WTC11 (cell line): Measurements from ENCODE around the gene PLD1. TPM values are rescaled to one million over a fixed set of nuclear protein-coding genes. Genes with fewer than 3 reads are reported as not detected.

Experiments used
- ATAC-seq: fragments of 200-7000 bp; cut with Tn5 transposase; 2 replicates; pipeline ENCODE4 v1.10.0; 2021; ENCODE audit warnings: mild to moderate bottlenecking, moderate library complexity
- CTCF ChIA-PET: fragments of 300-600 bp; sonication (Branson Sonifier 250); formaldehyde crosslinking; loops from one replicate; lab custom pipeline; 2021; ENCODE audit warnings: antibody characterized with exemption; lab: Charles Lee
- POLR2A ChIA-PET: fragments of 350-600 bp; sonication (Branson Sonifier 250); formaldehyde crosslinking; loops from one replicate; lab custom pipeline; 2021; ENCODE audit warnings: antibody characterized with exemption; lab: Charles Lee
- DNase-seq: peaks from one replicate; pipeline ENCODE4 v3.0.0; 2021; ENCODE audit warnings: low spot score
- H3K27ac Mint-ChIP-seq: 2 replicates; pipeline ENCODE4 v1.8.0; 2021; ENCODE audit warnings: mixed read lengths
- H3K27me3 Mint-ChIP-seq: 2 replicates; pipeline ENCODE4 v1.8.0; 2021; ENCODE audit warnings: low read depth, mild to moderate bottlenecking, moderate library complexity, mixed read lengths
- H3K36me3 Mint-ChIP-seq: 2 replicates; pipeline ENCODE4 v1.8.0; 2021; ENCODE audit warnings: mixed read lengths
- H3K4me1 Mint-ChIP-seq: 2 replicates; pipeline ENCODE4 v1.8.0; 2022; ENCODE audit warnings: mixed read lengths
- H3K4me3 Mint-ChIP-seq: 2 replicates; pipeline ENCODE4 v1.8.0; 2021; ENCODE audit warnings: mild to moderate bottlenecking, moderate library complexity, mixed read lengths
- H3K9me3 Mint-ChIP-seq: 2 replicates; pipeline ENCODE4 v1.8.0; 2021; ENCODE audit warnings: mixed read lengths
- ELF4 ChIP-seq: sonication (generic); formaldehyde crosslinking; IDR thresholded peaks from 2 replicates; pipeline ENCODE4 v1.8.1; 2022; ENCODE audit warnings: low read depth, mild to moderate bottlenecking, moderate library complexity, missing genetic modification reagents
- ESRRA ChIP-seq: sonication (generic); formaldehyde crosslinking; IDR thresholded peaks from 2 replicates; pipeline ENCODE4 v1.8.1; 2022; ENCODE audit warnings: mild to moderate bottlenecking, missing genetic modification reagents, borderline replicate concordance
- ETV6 ChIP-seq: sonication (generic); formaldehyde crosslinking; IDR thresholded peaks from 2 replicates; pipeline ENCODE4 v1.8.1; 2022; ENCODE audit warnings: mild to moderate bottlenecking, missing genetic modification reagents
- GABPB1 ChIP-seq: sonication (generic); formaldehyde crosslinking; IDR thresholded peaks from 2 replicates; pipeline ENCODE4 v1.8.1; 2023; ENCODE audit warnings: mild to moderate bottlenecking, missing genetic modification reagents
- JUN ChIP-seq: sonication (generic); formaldehyde crosslinking; IDR thresholded peaks from 2 replicates; pipeline ENCODE4 v1.8.0; 2023; ENCODE audit warnings: mild to moderate bottlenecking, missing genetic modification reagents
- KAT7 ChIP-seq: sonication (generic); formaldehyde crosslinking; IDR thresholded peaks from 2 replicates; pipeline ENCODE4 v1.8.1; 2023; ENCODE audit warnings: missing genetic modification reagents, mild to moderate bottlenecking, borderline replicate concordance
- NR1H2 ChIP-seq: sonication (generic); formaldehyde crosslinking; IDR thresholded peaks from 2 replicates; pipeline ENCODE4 v1.9.0; 2021; ENCODE audit warnings: mild to moderate bottlenecking, moderate library complexity, missing genetic modification reagents
- RORB ChIP-seq: fragments of 250-450 bp; sonication (Bioruptor Pico); IDR thresholded peaks from 2 replicates; pipeline ENCODE4 v1.9.0; 2021; ENCODE audit warnings: mild to moderate bottlenecking
- TEAD4 ChIP-seq: sonication (generic); formaldehyde crosslinking; IDR thresholded peaks from 2 replicates; pipeline ENCODE4 v1.8.0; 2022; ENCODE audit warnings: mild to moderate bottlenecking, missing genetic modification reagents
- ZNF263 ChIP-seq: sonication (generic); formaldehyde crosslinking; IDR thresholded peaks from 2 replicates; pipeline ENCODE4 v1.8.1; 2022; ENCODE audit warnings: low read depth, mild to moderate bottlenecking, moderate library complexity, missing genetic modification reagents
- total RNA-seq: library from RNA; stranded (reverse); gene quantifications from 3 replicates; pipeline ENCODE4 v1.2.3, GENCODE V29; 2021
- TF ChIP-seq, protein P1 (sequence below): sonication (generic); formaldehyde crosslinking; IDR thresholded peaks from 2 replicates; pipeline ENCODE4 v1.8.1; 2023; ENCODE audit warnings: mild to moderate bottlenecking, missing genetic modification reagents
- TF ChIP-seq, protein P2 (sequence below): sonication (generic); formaldehyde crosslinking; IDR thresholded peaks from 2 replicates; pipeline ENCODE4 v1.8.1; 2023; ENCODE audit warnings: mild to moderate bottlenecking, missing genetic modification reagents, moderate library complexity
- TF ChIP-seq, protein P3 (sequence below): sonication (generic); formaldehyde crosslinking; IDR thresholded peaks from 2 replicates; pipeline ENCODE4 v1.8.1; 2023; ENCODE audit warnings: mild to moderate bottlenecking, missing genetic modification reagents, moderate library complexity
- TF ChIP-seq, protein P4 (sequence below): sonication (generic); formaldehyde crosslinking; IDR thresholded peaks from 2 replicates; pipeline ENCODE4 v1.8.0; 2022; ENCODE audit warnings: mild to moderate bottlenecking, missing genetic modification reagents
- TF ChIP-seq, protein P5 (sequence below): sonication (generic); formaldehyde crosslinking; IDR thresholded peaks from 2 replicates; pipeline ENCODE4 v1.8.1; 2022; ENCODE audit warnings: low read depth, missing genetic modification reagents, borderline replicate concordance
- TF ChIP-seq, protein P6 (sequence below): sonication (generic); formaldehyde crosslinking; IDR thresholded peaks from 2 replicates; pipeline ENCODE4 v1.8.0; 2022; ENCODE audit warnings: mild to moderate bottlenecking, missing genetic modification reagents
- TF ChIP-seq, protein P7 (sequence below): fragments of 250-450 bp; sonication (Bioruptor Pico); conservative IDR thresholded peaks from 2 replicates; pipeline ENCODE4 v1.9.0; 2021; ENCODE audit warnings: mild to moderate bottlenecking
- TF ChIP-seq, protein P8 (sequence below): sonication (generic); formaldehyde crosslinking; IDR thresholded peaks from 2 replicates; pipeline ENCODE4 v1.8.1; 2023; ENCODE audit warnings: mild to moderate bottlenecking, missing genetic modification reagents
- TF ChIP-seq, protein P9 (sequence below): sonication (generic); formaldehyde crosslinking; IDR thresholded peaks from 2 replicates; pipeline ENCODE4 v1.8.1; 2023; ENCODE audit warnings: mild to moderate bottlenecking, missing genetic modification reagents, borderline replicate concordance

The PLD1 gene
- total RNA-seq, 1 experiment from 2014 or later: 4.0 TPM

DNA sequence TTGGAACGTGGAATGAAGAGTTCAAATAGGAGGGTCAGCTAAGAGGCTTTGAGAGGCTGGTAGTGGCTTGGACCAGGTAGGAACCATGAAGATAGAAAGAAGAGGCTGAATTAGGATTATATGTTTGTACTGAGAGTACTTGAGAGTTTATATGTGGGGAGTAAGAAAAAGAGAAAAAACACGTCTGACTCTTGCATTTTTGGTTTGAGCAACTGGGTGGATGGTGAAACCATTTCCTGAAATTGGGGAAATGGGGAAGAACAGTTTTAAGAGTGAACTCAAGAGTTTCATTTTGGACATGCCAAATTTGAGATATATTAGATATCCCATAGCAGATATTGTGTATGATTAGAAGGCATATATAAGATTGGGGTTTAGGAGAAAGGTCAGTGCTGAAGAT is 257.2 kb downstream of the PLD1 start:
- Mint-ChIP-seq H3K36me3 (no peaks in the 10 kb centered on the region), H3K9me3 (no peaks in the 10 kb centered on the region), H3K27me3 (no peaks in the 10 kb centered on the region), H3K27ac (no peak overlapping the region), H3K4me1 (peaks cover 6% of the 10 kb centered on the region), H3K4me3 (no peak overlapping the region)
- TF ChIP-seq, protein P1, sequence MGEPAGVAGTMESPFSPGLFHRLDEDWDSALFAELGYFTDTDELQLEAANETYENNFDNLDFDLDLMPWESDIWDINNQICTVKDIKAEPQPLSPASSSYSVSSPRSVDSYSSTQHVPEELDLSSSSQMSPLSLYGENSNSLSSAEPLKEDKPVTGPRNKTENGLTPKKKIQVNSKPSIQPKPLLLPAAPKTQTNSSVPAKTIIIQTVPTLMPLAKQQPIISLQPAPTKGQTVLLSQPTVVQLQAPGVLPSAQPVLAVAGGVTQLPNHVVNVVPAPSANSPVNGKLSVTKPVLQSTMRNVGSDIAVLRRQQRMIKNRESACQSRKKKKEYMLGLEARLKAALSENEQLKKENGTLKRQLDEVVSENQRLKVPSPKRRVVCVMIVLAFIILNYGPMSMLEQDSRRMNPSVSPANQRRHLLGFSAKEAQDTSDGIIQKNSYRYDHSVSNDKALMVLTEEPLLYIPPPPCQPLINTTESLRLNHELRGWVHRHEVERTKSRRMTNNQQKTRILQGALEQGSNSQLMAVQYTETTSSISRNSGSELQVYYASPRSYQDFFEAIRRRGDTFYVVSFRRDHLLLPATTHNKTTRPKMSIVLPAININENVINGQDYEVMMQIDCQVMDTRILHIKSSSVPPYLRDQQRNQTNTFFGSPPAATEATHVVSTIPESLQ (CRISPR knock-in tag): no peak
- TF ChIP-seq, protein P2, sequence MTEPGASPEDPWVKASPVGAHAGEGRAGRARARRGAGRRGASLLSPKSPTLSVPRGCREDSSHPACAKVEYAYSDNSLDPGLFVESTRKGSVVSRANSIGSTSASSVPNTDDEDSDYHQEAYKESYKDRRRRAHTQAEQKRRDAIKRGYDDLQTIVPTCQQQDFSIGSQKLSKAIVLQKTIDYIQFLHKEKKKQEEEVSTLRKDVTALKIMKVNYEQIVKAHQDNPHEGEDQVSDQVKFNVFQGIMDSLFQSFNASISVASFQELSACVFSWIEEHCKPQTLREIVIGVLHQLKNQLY (CRISPR knock-in tag): no peak
- TF ChIP-seq, protein P3, sequence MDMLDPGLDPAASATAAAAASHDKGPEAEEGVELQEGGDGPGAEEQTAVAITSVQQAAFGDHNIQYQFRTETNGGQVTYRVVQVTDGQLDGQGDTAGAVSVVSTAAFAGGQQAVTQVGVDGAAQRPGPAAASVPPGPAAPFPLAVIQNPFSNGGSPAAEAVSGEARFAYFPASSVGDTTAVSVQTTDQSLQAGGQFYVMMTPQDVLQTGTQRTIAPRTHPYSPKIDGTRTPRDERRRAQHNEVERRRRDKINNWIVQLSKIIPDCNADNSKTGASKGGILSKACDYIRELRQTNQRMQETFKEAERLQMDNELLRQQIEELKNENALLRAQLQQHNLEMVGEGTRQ: no peak
- TF ChIP-seq TEAD4 (CRISPR knock-in tag): no peak
- no peak for TF ChIP-seq RORB (CRISPR knock-in tag)
- TF ChIP-seq, protein P4, sequence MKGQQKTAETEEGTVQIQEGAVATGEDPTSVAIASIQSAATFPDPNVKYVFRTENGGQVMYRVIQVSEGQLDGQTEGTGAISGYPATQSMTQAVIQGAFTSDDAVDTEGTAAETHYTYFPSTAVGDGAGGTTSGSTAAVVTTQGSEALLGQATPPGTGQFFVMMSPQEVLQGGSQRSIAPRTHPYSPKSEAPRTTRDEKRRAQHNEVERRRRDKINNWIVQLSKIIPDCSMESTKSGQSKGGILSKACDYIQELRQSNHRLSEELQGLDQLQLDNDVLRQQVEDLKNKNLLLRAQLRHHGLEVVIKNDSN (CRISPR knock-in tag): no peak
- TF ChIP-seq, protein P5, sequence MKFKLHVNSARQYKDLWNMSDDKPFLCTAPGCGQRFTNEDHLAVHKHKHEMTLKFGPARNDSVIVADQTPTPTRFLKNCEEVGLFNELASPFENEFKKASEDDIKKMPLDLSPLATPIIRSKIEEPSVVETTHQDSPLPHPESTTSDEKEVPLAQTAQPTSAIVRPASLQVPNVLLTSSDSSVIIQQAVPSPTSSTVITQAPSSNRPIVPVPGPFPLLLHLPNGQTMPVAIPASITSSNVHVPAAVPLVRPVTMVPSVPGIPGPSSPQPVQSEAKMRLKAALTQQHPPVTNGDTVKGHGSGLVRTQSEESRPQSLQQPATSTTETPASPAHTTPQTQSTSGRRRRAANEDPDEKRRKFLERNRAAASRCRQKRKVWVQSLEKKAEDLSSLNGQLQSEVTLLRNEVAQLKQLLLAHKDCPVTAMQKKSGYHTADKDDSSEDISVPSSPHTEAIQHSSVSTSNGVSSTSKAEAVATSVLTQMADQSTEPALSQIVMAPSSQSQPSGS: no peak
- TF ChIP-seq NR1H2: no peak
- TF ChIP-seq ETV6 (CRISPR knock-in tag): no peak
- no peak for TF ChIP-seq GABPB1 (CRISPR knock-in tag)
- TF ChIP-seq KAT7 (CRISPR knock-in tag): no peak
- no peak for TF ChIP-seq ESRRA (CRISPR knock-in tag)
- TF ChIP-seq, protein P6, sequence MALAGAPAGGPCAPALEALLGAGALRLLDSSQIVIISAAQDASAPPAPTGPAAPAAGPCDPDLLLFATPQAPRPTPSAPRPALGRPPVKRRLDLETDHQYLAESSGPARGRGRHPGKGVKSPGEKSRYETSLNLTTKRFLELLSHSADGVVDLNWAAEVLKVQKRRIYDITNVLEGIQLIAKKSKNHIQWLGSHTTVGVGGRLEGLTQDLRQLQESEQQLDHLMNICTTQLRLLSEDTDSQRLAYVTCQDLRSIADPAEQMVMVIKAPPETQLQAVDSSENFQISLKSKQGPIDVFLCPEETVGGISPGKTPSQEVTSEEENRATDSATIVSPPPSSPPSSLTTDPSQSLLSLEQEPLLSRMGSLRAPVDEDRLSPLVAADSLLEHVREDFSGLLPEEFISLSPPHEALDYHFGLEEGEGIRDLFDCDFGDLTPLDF (CRISPR knock-in tag): no peak
- TF ChIP-seq JUN: no peak
- no peak for TF ChIP-seq ELF4 (CRISPR knock-in tag)
- TF ChIP-seq, protein P7, sequence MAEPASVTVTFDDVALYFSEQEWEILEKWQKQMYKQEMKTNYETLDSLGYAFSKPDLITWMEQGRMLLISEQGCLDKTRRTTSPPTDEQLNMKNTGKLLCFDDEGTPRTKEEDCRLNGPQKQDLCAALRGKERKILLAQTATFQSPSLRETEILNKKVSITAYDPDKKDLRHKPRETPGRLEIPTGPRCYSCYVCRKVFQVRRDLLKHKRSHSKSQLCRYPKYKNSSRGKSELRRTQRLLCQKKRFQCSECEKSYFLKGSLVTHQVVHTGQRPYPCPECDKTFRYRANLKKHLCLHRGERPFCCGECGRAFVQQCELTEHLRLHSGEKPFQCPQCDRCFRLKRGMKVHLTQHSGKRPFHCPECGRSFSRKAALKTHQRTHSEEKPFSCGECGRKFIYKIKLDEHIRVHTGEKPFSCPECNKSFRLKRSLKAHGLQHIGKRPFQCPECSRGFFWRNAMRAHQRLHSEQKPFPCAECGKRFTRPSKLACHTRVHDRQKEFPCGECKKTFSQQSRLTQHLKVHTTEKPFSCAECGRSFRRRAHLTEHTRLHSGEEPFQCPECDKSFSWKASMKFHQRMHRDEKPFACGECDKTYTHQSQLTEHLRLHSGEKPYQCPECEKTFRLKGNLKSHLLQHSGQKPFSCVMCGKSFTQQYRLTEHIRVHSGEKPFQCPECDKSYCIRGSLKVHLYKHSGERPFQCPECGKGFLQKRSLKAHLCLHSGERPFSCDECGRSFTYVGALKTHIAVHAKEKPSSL (CRISPR knock-in tag): no peak
- TF ChIP-seq, protein P8, sequence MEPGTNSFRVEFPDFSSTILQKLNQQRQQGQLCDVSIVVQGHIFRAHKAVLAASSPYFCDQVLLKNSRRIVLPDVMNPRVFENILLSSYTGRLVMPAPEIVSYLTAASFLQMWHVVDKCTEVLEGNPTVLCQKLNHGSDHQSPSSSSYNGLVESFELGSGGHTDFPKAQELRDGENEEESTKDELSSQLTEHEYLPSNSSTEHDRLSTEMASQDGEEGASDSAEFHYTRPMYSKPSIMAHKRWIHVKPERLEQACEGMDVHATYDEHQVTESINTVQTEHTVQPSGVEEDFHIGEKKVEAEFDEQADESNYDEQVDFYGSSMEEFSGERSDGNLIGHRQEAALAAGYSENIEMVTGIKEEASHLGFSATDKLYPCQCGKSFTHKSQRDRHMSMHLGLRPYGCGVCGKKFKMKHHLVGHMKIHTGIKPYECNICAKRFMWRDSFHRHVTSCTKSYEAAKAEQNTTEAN: no peak
- TF ChIP-seq, protein P9, sequence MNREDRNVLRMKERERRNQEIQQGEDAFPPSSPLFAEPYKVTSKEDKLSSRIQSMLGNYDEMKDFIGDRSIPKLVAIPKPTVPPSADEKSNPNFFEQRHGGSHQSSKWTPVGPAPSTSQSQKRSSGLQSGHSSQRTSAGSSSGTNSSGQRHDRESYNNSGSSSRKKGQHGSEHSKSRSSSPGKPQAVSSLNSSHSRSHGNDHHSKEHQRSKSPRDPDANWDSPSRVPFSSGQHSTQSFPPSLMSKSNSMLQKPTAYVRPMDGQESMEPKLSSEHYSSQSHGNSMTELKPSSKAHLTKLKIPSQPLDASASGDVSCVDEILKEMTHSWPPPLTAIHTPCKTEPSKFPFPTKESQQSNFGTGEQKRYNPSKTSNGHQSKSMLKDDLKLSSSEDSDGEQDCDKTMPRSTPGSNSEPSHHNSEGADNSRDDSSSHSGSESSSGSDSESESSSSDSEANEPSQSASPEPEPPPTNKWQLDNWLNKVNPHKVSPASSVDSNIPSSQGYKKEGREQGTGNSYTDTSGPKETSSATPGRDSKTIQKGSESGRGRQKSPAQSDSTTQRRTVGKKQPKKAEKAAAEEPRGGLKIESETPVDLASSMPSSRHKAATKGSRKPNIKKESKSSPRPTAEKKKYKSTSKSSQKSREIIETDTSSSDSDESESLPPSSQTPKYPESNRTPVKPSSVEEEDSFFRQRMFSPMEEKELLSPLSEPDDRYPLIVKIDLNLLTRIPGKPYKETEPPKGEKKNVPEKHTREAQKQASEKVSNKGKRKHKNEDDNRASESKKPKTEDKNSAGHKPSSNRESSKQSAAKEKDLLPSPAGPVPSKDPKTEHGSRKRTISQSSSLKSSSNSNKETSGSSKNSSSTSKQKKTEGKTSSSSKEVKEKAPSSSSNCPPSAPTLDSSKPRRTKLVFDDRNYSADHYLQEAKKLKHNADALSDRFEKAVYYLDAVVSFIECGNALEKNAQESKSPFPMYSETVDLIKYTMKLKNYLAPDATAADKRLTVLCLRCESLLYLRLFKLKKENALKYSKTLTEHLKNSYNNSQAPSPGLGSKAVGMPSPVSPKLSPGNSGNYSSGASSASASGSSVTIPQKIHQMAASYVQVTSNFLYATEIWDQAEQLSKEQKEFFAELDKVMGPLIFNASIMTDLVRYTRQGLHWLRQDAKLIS (CRISPR knock-in tag): no peak
- TF ChIP-seq ZNF263 (CRISPR knock-in tag): no peak
- ChIA-PET CTCF (interaction anchor here (0.5 to 1.2 kb wide), 2 partner anchors 15 to 60 kb away, joined by 3 read pairs; no protein-coding TSS in a partner anchor), POLR2A (no interaction called here)
- no peak for ATAC-seq
- DNase-seq: no peak
